ENCODE data around the gene SMIM10. TPM values are rescaled to one million over a fixed set of nuclear protein-coding genes. Genes with fewer than 3 reads are reported as not detected.

The SMIM10 gene
- total and polyA plus RNA-seq, 2 donors (not counting 1 experiment from before 2014, with no cell fraction given) = 10.2 to 12.6 TPM

DNA sequence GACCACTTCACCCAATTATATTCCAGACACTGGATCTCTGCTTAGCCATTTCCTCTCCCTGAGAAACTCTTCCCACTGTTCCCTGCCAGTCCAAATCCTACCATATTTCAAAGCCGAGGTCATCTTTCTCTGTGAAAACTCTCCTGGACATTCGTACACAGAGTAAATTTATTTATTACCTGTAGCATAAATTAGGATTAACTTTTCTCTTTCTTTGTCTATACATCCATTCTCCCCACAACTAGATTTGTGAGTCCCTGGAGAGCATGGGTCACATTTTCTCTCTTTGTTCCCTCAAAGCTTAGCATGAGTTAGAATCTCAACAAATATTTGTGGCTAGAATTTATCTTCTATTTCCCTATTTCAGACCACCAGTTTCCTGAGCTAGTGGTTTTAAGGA lies 27.8 kb upstream of the SMIM10 start:
- Histone ChIP-seq H3K4me1 (ENCODE audit: control insufficient read depth, extremely low read depth, insufficient read depth, low read length) (peaks cover 2% of the 10 kb centered on the region), H3K4me3 (replicated peaks in 1 of 4; ENCODE audit: control extremely low read depth in 1 of 4, insufficient read depth in 1 of 4, low read depth in 3 of 4, low read length in 4 of 4) (no peak overlapping the region), H4K20me1 (ENCODE audit: control insufficient read depth, extremely low read depth, insufficient read depth, low read length) (no peaks in the 10 kb centered on the region), H3K79me2 (ENCODE audit: control insufficient read depth, insufficient read depth, low read length) (no peaks in the 10 kb centered on the region), H3K27me3 (ENCODE audit: control insufficient read depth, insufficient read depth, low read length) (no peaks in the 10 kb centered on the region), H3K27ac (ENCODE audit: insufficient read depth, low read length) (no peak overlapping the region), H3K9ac (ENCODE audit: insufficient read depth, low read length) (no peak overlapping the region), H2AFZ (ENCODE audit: low read length) (no peak overlapping the region), H3K9me3 (ENCODE audit: control insufficient read depth, insufficient read depth, low read depth, low read length) (no peaks in the 10 kb centered on the region), H3K4me2 (ENCODE audit: extremely low read depth, insufficient read depth, low read length) (no peak overlapping the region), H3K36me3 (ENCODE audit: control insufficient read depth, insufficient read depth, low read length) (no peaks in the 10 kb centered on the region)
- TF ChIP-seq EZH2 (IDR thresholded peaks at IDR 0.05; ENCODE audit: low read length, missing control alignments) (no peak), CTCF (conservative IDR thresholded peaks at IDR 0.05 in 1 of 2, IDR thresholded peaks at IDR 0.05 in 1 of 2; ENCODE audit: low read depth in 1 of 2, low read length in 2 of 2) (no peak)
- DNase-seq (ENCODE audit: low read depth in 2 of 2) = peak in 1 of 2 donors; percentile 42

DNA sequence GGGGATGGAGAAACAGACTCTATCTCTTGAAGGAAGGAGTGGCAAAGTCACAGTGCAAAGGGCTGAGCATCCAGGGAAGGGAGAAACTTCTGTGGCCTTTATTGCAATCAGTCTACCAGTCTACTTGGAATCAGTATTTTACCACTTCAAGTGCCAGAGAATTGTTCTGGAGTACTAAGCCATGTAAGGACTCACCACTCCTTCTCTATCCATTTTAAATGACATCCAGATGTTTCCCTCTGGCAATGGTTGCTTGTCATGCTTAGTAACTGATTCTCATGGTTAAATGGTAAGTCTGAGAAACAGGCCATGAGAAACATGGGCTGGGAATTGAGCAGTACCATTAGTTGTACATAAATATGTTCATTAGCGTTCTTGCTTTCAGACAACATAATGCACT lies 21.1 kb upstream of the SMIM10 start:
- no peaks in the 10 kb centered on the region for H3K9me3 ChIP-seq (ENCODE audit: control insufficient read depth, insufficient read depth, low read depth, low read length)
- no peak overlapping the region for H3K9ac ChIP-seq (ENCODE audit: insufficient read depth, low read length)
- H3K36me3 ChIP-seq (ENCODE audit: control insufficient read depth, insufficient read depth, low read length) = no peaks in the 10 kb centered on the region
- TF ChIP-seq EZH2 (IDR thresholded peaks at IDR 0.05; ENCODE audit: low read length, missing control alignments) (no peak), CTCF (conservative IDR thresholded peaks at IDR 0.05 in 1 of 2, IDR thresholded peaks at IDR 0.05 in 1 of 2; ENCODE audit: low read depth in 1 of 2, low read length in 2 of 2) (no peak)
- H3K79me2 ChIP-seq (ENCODE audit: control insufficient read depth, insufficient read depth, low read length) = no peaks in the 10 kb centered on the region
- no peak overlapping the region for H2AFZ ChIP-seq (ENCODE audit: low read length)
- H4K20me1 ChIP-seq (ENCODE audit: control insufficient read depth, extremely low read depth, insufficient read depth, low read length) = no peaks in the 10 kb centered on the region
- DNase-seq (ENCODE audit: low read depth in 2 of 2) = peak in 1 of 2 donors; percentile 39
- H3K27me3 ChIP-seq (ENCODE audit: control insufficient read depth, insufficient read depth, low read length) = no peaks in the 10 kb centered on the region
- H3K27ac ChIP-seq (ENCODE audit: insufficient read depth, low read length) = no peak overlapping the region
- peaks cover 2% of the 10 kb centered on the region for H3K4me1 ChIP-seq (ENCODE audit: control insufficient read depth, extremely low read depth, insufficient read depth, low read length)
- H3K4me3 ChIP-seq (replicated peaks in 1 of 4; ENCODE audit: control extremely low read depth in 1 of 4, insufficient read depth in 1 of 4, low read depth in 3 of 4, low read length in 4 of 4) = no peak overlapping the region
- H3K4me2 ChIP-seq (ENCODE audit: extremely low read depth, insufficient read depth, low read length) = no peak overlapping the region

GRCh38 chrX:134971926-134972325 lies 18.9 kb upstream of the SMIM10 start:
- H4K20me1 ChIP-seq (ENCODE audit: control insufficient read depth, extremely low read depth, insufficient read depth, low read length) = no peaks in the 10 kb centered on the region
- H3K4me1 ChIP-seq (ENCODE audit: control insufficient read depth, extremely low read depth, insufficient read depth, low read length) = no peaks in the 10 kb centered on the region
- no peaks in the 10 kb centered on the region for H3K9me3 ChIP-seq (ENCODE audit: control insufficient read depth, insufficient read depth, low read depth, low read length)
- peak in 1 of 2 donors; percentile 71 for DNase-seq (ENCODE audit: low read depth in 2 of 2)
- H3K9ac ChIP-seq (ENCODE audit: insufficient read depth, low read length) = no peak overlapping the region
- no peaks in the 10 kb centered on the region for H3K36me3 ChIP-seq (ENCODE audit: control insufficient read depth, insufficient read depth, low read length)
- H3K27me3 ChIP-seq (ENCODE audit: control insufficient read depth, insufficient read depth, low read length) = no peaks in the 10 kb centered on the region
- no peak overlapping the region for H3K4me2 ChIP-seq (ENCODE audit: extremely low read depth, insufficient read depth, low read length)
- no peaks in the 10 kb centered on the region for H3K79me2 ChIP-seq (ENCODE audit: control insufficient read depth, insufficient read depth, low read length)
- TF ChIP-seq EZH2 (IDR thresholded peaks at IDR 0.05; ENCODE audit: low read length, missing control alignments) = no peak
- H2AFZ ChIP-seq (ENCODE audit: low read length) = no peak overlapping the region
- no peak overlapping the region for H3K4me3 ChIP-seq (replicated peaks in 1 of 4; ENCODE audit: control extremely low read depth in 1 of 4, insufficient read depth in 1 of 4, low read depth in 3 of 4, low read length in 4 of 4)
- no peak overlapping the region for H3K27ac ChIP-seq (ENCODE audit: insufficient read depth, low read length)
